ENCODE measurements around the gene PNRC2.
"Not testable (repeated sequence)": the region's sequence is repeated elsewhere in the genome, so short reads cannot be mapped to it uniquely, and the experiment has no call there.

PNRC2 gene

DNA sequence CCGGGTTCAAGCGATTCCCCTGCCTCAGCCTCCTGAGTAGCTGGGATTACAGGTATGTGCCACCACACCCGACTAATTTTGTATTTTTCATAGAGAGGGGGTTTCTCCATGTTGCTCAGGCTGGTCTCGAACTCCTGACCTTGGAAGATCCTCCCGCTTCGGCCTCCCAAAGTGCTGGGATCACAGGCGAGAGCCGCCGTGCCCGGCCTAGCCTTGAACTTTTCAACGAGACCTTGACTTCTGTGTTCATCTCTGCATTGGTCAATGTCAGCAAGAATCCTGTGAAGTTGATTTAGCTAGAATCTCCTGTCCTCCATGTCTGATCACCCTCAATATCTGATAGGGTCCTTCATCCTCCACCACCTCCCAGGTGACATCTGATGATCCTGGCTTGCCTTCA, 35.0 kb upstream of the PNRC2 start:
- no peaks in the 10 kb centered on the region for H3K27me3 ChIP-seq (ENCODE audit: control insufficient read depth, insufficient read depth, low read length)
- H3K9me3 ChIP-seq (ENCODE audit: control insufficient read depth, insufficient read depth, low read length), result no peaks in the 10 kb centered on the region
- no peaks in the 10 kb centered on the region for H3K36me3 ChIP-seq (ENCODE audit: control insufficient read depth, insufficient read depth, low read length)
- H3K4me3 ChIP-seq (ENCODE audit: low read depth, low read length), result no peak overlapping the region
- H3K9ac ChIP-seq (ENCODE audit: low read depth, low read length), result no peak overlapping the region
- H3K4me1 ChIP-seq (ENCODE audit: control insufficient read depth, insufficient read depth, low read length), result no peaks in the 10 kb centered on the region

GRCh38 chr1:23925279-23925678, 34.3 kb upstream of the PNRC2 start:
- Histone ChIP-seq H3K4me3 (ENCODE audit: low read depth, low read length) (no peak overlapping the region), H3K9ac (ENCODE audit: low read depth, low read length) (no peak overlapping the region), H3K36me3 (ENCODE audit: control insufficient read depth, insufficient read depth, low read length) (no peaks in the 10 kb centered on the region), H3K27me3 (ENCODE audit: control insufficient read depth, insufficient read depth, low read length) (no peaks in the 10 kb centered on the region), H3K9me3 (ENCODE audit: control insufficient read depth, insufficient read depth, low read length) (no peaks in the 10 kb centered on the region), H3K4me1 (ENCODE audit: control insufficient read depth, insufficient read depth, low read length) (no peaks in the 10 kb centered on the region)

DNA sequence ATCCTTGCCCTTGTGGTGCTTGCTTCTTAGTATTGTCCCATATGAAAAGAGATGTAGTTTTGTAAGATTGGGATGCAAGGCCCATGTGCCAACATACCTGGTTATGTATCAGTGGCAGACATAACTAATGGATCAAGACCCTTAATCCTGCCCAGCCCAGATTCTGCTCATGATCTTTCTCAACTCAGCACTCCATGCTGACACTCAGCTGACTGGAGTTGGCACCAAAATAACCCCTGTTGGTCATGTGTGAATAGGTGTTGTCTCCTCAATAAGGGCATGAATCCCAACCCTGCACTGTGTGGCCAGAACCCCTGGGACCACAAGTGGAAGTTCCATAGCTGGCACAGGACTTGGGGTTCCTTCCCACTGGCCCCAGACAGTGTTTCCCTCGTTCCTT, 32.5 kb upstream of the PNRC2 start:
- Histone ChIP-seq H3K9ac (ENCODE audit: low read depth, low read length) (no peak overlapping the region), H3K36me3 (ENCODE audit: control insufficient read depth, insufficient read depth, low read length) (no peaks in the 10 kb centered on the region), H3K9me3 (ENCODE audit: control insufficient read depth, insufficient read depth, low read length) (no peaks in the 10 kb centered on the region)

DNA sequence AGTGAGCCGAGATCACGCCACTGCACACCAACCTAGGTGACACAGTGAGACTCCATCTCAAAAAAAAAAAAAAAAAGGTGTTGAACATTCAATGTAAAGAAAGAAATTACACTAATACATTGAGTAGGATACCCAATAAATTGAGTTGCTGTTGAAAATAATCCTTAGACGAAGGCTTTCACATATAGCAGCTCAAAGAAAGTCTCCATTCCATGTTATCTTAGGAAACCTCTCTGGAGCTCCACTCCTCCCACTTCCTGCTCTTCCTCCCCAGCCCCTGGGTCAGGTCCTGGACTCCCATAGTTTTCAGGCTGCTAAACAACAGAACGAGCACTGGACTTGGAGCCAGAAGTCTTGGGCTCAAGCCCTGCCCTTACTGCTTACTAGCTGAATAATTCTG, 30.8 kb upstream of the PNRC2 start:
- H3K27me3 ChIP-seq (ENCODE audit: control insufficient read depth, insufficient read depth, low read length), result no peaks in the 10 kb centered on the region

More for the DNA sequence above, 32.5 kb upstream of the PNRC2 start:
- no peaks in the 10 kb centered on the region for H3K4me1 ChIP-seq (ENCODE audit: control insufficient read depth, insufficient read depth, low read length)
- H3K4me3 ChIP-seq (ENCODE audit: low read depth, low read length), result no peak overlapping the region
- H3K27me3 ChIP-seq (ENCODE audit: control insufficient read depth, insufficient read depth, low read length), result no peaks in the 10 kb centered on the region

DNA sequence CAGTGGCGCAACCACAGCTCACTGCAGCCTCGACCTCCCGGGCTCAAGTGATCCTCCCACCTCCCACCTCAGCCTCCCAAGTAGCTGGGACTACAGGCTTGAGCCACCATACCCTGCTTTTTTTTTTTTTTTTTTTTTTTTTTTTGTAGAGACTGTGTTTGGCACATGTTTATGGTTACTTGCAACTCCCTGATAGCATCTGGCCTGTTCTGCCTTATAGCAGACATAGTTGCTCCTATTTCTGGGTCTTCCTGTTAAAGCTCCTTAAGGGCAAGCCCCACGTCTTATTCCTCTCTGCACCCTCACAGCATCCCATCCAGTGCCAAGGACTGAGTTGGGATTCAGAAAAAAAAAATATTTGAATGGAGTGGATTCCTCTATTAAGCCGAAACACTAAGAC, 29.4 kb upstream of the PNRC2 start:
- no peaks in the 10 kb centered on the region for H3K9me3 ChIP-seq (ENCODE audit: control insufficient read depth, insufficient read depth, low read length)
- no peaks in the 10 kb centered on the region for H3K4me1 ChIP-seq (ENCODE audit: control insufficient read depth, insufficient read depth, low read length)
- no peak overlapping the region for H3K9ac ChIP-seq (ENCODE audit: low read depth, low read length)
- no peaks in the 10 kb centered on the region for H3K36me3 ChIP-seq (ENCODE audit: control insufficient read depth, insufficient read depth, low read length)
- no peak overlapping the region for H3K4me3 ChIP-seq (ENCODE audit: low read depth, low read length)
- H3K27me3 ChIP-seq (ENCODE audit: control insufficient read depth, insufficient read depth, low read length), result no peaks in the 10 kb centered on the region

More for the DNA sequence above, 30.8 kb upstream of the PNRC2 start:
- Histone ChIP-seq H3K4me3 (ENCODE audit: low read depth, low read length) (no peak overlapping the region), H3K9ac (ENCODE audit: low read depth, low read length) (no peak overlapping the region), H3K36me3 (ENCODE audit: control insufficient read depth, insufficient read depth, low read length) (no peaks in the 10 kb centered on the region), H3K9me3 (ENCODE audit: control insufficient read depth, insufficient read depth, low read length) (no peaks in the 10 kb centered on the region), H3K4me1 (ENCODE audit: control insufficient read depth, insufficient read depth, low read length) (no peaks in the 10 kb centered on the region)

DNA sequence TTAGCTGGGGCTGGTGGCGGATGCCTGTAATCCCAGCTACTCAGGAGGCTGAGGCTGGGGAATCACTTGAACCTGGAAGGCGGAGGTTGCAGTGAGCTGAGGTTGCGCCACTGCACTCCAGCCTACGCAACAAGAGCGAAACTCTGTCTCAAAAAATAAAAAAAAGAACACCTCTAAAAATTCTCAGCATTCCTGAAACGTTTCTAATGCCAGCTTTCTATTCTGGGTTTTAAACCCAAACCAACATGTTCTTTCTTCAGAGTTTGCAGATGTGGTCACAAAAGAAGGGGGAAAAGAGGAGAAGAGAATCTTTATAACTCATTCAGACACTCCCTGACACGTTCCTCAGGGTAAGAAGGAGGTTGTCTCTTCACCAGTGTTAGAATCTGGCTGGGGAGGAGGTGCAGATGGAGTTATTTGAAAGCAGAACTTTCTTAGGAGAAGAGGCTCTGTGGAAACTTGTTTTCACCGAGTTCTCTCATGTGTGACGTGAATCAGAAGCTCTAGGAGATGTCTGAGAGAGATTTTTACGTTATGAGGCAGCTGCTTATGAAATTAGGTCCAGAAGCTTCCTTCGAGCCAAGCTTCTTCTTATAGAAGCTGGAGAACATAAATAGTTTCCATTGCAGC, 28.7 kb upstream of the PNRC2 start:
- H3K9ac ChIP-seq (ENCODE audit: low read depth, low read length), result no peak overlapping the region
- H3K4me1 ChIP-seq (ENCODE audit: control insufficient read depth, insufficient read depth, low read length), result no peaks in the 10 kb centered on the region

DNA sequence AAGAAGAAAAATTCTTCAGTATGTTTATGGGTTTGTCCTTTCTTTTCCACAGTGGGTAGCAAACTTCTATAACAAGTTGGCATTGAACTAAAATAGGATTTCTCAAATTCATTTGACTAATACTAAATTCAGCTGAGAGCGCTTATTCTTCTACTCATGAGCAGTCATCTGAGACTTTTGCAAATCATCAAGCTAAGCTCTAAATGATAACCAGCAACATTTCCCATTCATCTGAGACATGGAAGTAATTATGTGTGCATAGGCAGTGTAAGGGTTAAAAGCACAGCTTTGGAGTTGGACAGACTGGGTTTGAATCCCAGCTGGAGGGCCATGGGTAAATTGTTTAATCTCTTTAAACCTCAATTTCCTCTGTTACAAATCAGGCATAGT, 28.1 kb upstream of the PNRC2 start:
- no peak overlapping the region for H3K9ac ChIP-seq (ENCODE audit: low read depth, low read length)
- no peaks in the 10 kb centered on the region for H3K4me1 ChIP-seq (ENCODE audit: control insufficient read depth, insufficient read depth, low read length)
- H3K4me3 ChIP-seq (ENCODE audit: low read depth, low read length), result no peak overlapping the region
- no peaks in the 10 kb centered on the region for H3K36me3 ChIP-seq (ENCODE audit: control insufficient read depth, insufficient read depth, low read length)
- H3K9me3 ChIP-seq (ENCODE audit: control insufficient read depth, insufficient read depth, low read length), result no peaks in the 10 kb centered on the region
- H3K27me3 ChIP-seq (ENCODE audit: control insufficient read depth, insufficient read depth, low read length), result no peaks in the 10 kb centered on the region

More for the DNA sequence above, 28.7 kb upstream of the PNRC2 start:
- Histone ChIP-seq H3K9me3 (ENCODE audit: control insufficient read depth, insufficient read depth, low read length) (no peaks in the 10 kb centered on the region), H3K4me3 (ENCODE audit: low read depth, low read length) (no peak overlapping the region), H3K36me3 (ENCODE audit: control insufficient read depth, insufficient read depth, low read length) (no peaks in the 10 kb centered on the region), H3K27me3 (ENCODE audit: control insufficient read depth, insufficient read depth, low read length) (no peaks in the 10 kb centered on the region)

- Histone ChIP-seq H3K27me3 (ENCODE audit: control insufficient read depth, insufficient read depth, low read length) (no peaks in the 10 kb centered on the region), H3K4me3 (ENCODE audit: low read depth, low read length) (peak overlapping the region; percentile 27), H3K4me1 (ENCODE audit: control insufficient read depth, insufficient read depth, low read length) (peaks cover 2% of the 10 kb centered on the region), H3K9me3 (ENCODE audit: control insufficient read depth, insufficient read depth, low read length) (no peaks in the 10 kb centered on the region), H3K9ac (ENCODE audit: low read depth, low read length) (no peak overlapping the region), H3K36me3 (ENCODE audit: control insufficient read depth, insufficient read depth, low read length) (no peaks in the 10 kb centered on the region)
These were observed 23.0 kb upstream of the PNRC2 start for GRCh38 chr1:23936481-23937176.

DNA sequence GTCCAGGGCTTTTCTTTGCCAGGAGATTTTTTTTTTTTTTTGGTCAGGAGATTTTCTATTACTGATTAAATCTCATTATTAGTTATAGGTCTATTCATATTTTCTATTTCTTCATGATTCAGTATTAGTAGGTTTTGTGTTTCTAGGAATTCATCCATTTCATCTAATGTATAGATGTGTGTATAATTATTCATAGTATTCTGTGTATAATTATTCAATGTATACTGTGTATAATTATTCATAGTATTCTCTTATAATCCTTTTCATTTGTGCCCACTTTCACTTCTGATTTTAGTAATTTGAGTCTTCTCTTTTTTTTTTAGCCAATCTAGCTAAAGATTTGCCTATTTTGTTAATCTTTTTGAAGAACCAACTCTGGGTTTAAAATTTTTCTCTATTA, 12.3 kb upstream of the PNRC2 start:
- no peak overlapping the region for H3K4me3 ChIP-seq (ENCODE audit: low read depth, low read length)
- no peak overlapping the region for H3K9ac ChIP-seq (ENCODE audit: low read depth, low read length)
- no peaks in the 10 kb centered on the region for H3K9me3 ChIP-seq (ENCODE audit: control insufficient read depth, insufficient read depth, low read length)
- H3K27me3 ChIP-seq (ENCODE audit: control insufficient read depth, insufficient read depth, low read length), result no peaks in the 10 kb centered on the region
- H3K4me1 ChIP-seq (ENCODE audit: control insufficient read depth, insufficient read depth, low read length), result no peaks in the 10 kb centered on the region
- H3K36me3 ChIP-seq (ENCODE audit: control insufficient read depth, insufficient read depth, low read length), result no peaks in the 10 kb centered on the region

DNA sequence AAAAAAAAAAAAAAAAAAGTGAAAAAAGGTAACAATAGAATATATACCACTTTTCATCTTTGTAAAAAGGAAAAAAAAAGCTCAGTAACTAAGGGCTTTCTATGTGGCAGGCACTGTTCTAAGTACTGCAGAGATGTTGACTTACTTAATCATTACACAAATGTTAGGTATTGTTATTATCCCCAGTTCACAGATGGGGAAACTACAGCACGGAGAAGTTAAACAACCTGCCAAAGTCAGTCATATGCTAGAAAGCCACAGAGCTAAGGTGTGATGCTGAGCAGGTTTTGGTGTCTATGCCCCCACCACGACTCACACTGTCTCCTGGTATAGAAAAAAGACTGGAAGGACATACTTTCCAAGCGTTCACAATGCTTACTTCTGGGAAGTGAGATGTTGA, 6.6 kb upstream of the PNRC2 start:
- no peaks in the 10 kb centered on the region for H3K4me1 ChIP-seq (ENCODE audit: control insufficient read depth, insufficient read depth, low read length)
- no peak overlapping the region for H3K9ac ChIP-seq (ENCODE audit: low read depth, low read length)
- H3K36me3 ChIP-seq (ENCODE audit: control insufficient read depth, insufficient read depth, low read length), result no peaks in the 10 kb centered on the region
- no peaks in the 10 kb centered on the region for H3K27me3 ChIP-seq (ENCODE audit: control insufficient read depth, insufficient read depth, low read length)
- no peaks in the 10 kb centered on the region for H3K9me3 ChIP-seq (ENCODE audit: control insufficient read depth, insufficient read depth, low read length)
- H3K4me3 ChIP-seq (ENCODE audit: low read depth, low read length), result no peak overlapping the region

DNA sequence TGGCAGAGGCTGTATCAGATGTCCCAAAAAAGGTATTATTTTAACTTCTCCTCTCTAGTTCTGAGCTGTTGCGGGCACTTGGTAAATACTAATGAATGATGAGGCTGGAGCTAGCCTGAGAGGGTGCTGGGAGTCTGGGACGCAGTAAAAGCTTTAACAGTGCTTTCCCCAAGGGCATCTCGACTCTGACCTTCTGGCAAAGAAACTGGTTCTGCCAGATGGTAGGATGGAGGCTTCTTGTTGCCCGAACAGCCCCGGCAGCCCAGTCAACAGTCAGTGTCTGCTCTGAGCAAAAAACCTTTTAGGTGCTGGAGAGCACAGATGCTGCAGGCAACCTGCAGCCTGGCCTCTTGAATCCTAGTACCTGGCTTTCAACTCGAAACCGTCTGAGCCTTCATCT, 2.5 kb upstream of the PNRC2 start:
- Histone ChIP-seq H3K36me3 (ENCODE audit: control insufficient read depth, insufficient read depth, low read length) (no peaks in the 10 kb centered on the region), H3K9me3 (ENCODE audit: control insufficient read depth, insufficient read depth, low read length) (no peaks in the 10 kb centered on the region), H3K4me3 (ENCODE audit: low read depth, low read length) (no peak overlapping the region), H3K4me1 (ENCODE audit: control insufficient read depth, insufficient read depth, low read length) (no peaks in the 10 kb centered on the region), H3K9ac (ENCODE audit: low read depth, low read length) (no peak overlapping the region), H3K27me3 (ENCODE audit: control insufficient read depth, insufficient read depth, low read length) (no peaks in the 10 kb centered on the region)

GRCh38 chr1:23958040-23958809, 1.4 kb upstream of the PNRC2 start:
- not testable (repeated sequence) for H3K36me3 ChIP-seq (ENCODE audit: control insufficient read depth, insufficient read depth, low read length); H3K27me3 ChIP-seq (ENCODE audit: control insufficient read depth, insufficient read depth, low read length); H3K4me1 ChIP-seq (ENCODE audit: control insufficient read depth, insufficient read depth, low read length); H3K9ac ChIP-seq (ENCODE audit: low read depth, low read length); H3K9me3 ChIP-seq (ENCODE audit: control insufficient read depth, insufficient read depth, low read length)
- H3K4me3 ChIP-seq (ENCODE audit: low read depth, low read length), result peak overlapping the region; percentile 90

Data from iPS-15b (cell line).